Middle frontal gyrus (tissue), 1 donor: ENCODE data around the gene CTNND1.

Experiments
- DNase-seq: peaks from one replicate; pipeline ENCODE4 v3.0.0-alpha.2; 2015; ENCODE audit warnings: low spot score; ENCODE audit errors: extremely low spot score

Gene CTNND1

DNA sequence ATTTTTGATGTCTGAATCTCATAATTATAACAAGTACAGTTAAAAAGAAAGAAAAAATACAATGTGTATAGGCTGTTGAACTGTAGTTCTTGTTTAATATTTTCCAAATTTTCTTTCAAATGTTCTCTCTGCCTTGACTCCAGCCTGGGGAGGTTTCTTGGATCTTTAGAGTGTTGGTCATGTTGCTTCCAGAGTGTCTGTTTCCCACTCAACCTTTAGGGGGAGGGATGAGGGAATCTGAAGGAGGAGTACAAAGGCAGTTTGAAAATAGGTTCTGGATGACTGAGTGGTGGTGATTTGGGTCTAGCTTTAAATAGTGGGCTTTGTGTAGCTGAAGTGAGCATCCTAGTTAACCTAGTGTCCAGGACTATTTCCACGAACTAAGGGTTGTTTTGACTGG lies 2.0 kb downstream of the CTNND1 start:
- DNase-seq = no peak

DNA sequence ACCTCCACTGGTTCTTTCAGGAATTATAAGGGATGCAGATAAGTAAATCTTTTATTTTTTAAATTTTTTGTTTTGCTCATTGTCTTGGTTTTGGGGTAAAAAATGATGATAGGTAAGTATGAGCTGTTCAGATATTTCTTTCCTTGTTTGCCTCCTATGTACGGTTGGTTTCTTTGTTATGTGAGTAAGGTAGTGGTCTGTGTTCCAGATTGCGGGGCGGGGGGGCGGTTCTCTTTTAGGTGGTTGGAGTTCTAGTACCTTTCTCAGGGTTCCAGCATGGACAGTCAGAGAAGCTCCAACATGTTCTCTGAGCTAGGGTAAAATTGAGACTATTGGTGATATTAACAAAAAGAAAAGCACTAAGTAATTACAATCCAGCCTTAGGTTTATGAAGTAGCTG lies 2.4 kb downstream of the CTNND1 start:
- DNase-seq = no peak

DNA sequence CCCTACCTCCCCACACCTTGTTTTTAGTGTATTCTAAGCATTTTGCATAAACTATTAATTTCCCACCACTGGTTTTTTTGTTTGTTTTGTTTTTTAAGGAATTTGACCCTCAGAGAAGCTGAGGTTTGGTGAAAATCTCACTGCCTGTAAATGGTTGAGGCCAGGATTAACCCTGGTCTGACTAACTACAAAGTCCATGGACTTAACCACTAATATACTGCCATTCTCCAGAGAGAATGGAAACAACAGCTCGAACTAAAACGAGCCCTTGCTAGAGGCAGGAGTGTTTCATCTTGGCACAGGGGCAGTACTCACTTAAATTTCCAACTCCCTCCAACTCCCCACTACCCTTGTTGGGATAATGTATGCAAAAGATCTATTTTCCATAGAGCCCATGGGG lies 3.0 kb downstream of the CTNND1 start:
- DNase-seq = no peak

DNA sequence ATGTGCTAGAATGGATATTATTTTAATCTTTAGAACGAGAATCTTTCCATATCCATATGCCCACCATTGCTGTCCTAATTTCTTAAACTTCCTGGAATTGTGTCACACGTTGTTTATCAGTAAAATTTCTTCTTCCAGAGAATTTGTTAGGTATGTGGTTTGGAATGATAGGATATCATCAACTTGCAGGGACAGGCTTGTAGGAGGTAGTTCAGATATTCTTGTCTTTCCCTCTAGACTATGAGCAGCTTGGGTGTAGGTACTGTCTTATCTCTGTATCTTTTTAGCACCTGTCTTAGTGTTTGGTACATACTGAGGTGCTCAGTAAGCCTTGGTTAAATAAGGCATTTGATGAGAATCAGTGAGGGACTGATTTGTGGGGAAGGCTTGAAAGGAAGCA lies 3.4 kb downstream of the CTNND1 start:
- DNase-seq = no peak

DNA sequence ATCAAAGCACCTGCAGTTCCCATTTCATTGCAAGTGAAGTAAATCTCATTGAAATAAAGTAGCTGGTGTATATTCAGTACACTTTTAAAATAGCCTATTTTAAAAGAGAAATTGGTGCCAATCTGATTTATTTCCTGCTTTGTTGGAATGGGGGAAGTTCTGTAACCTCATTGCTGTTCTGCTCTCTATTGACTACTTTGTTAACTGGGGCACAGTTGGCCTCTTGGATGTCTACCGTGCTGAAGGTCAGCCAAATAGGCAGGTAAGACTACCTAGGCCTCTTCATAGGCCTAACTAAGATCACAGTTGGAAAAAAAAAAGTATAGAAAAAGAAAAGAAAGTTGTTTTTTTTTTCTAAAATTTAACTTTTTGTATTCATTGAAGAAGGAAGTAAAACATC lies 9.2 kb downstream of the CTNND1 start:
- no peak for DNase-seq

DNA sequence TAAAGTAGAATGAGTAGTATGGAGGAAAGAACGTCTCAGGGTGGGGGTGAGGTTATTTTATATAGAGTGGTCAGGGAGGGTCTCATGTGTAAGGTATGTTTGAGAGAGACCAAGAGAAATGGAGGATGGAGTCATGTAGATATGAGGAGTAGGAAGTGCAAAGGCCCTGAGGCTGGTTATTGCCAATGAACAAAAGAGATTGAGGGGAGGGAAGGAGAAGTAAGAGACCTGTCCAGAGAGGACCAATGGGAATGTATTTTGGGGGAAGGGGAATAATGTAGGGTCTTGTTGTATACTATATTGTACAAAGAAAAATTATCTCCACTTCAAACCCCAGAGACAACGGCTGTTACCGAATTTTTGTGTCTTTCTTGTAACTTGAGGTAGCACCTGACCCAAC lies 9.8 kb downstream of the CTNND1 start:
- DNase-seq = no peak

DNA sequence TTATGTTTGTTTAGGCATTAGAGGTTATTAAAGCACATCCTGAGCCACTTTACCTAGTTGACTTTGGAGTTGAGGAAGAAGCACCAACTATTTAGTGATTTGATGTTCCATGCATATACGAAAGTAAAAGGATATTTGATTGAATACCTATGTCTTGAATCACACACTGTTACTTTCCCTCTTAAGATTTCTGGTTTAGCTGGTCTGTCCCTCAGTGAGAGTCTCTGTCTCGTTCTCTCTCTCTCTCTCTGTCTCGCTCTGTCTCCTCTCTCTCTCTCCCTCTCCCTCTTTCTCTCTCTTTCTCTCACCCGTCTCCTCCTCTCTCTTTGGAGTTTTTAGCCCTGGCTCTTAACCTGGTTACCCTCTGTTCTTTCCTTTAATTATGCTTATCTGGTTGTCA lies 11.0 kb downstream of the CTNND1 start:
- DNase-seq = no peak

DNA sequence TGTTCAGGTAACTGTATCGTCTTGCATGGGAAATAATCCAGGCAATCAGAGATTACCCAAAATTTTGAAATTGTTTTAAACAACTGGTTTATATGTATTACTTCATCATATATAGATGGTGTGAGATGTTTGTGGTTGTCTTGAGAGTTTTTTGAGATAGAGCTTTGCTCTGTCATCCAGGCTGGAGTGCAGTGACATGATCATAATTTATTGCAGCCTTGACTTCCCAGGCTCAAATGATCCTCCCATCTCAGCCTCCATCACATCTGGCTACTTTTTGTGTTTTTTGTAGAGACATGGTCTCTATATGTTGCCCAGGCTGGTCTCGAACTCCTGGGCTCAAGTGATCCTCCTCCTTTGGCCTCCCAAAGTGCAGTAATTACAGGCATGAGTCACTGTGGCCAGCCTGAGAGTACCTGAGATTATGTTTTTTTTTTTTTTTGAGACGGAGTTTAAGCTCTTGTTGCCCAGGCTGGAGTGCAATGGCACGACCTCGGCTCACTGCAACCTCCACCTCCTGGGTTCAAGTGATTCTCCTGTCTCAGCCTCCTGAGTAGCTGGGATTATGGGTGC lies 11.5 kb downstream of the CTNND1 start:
- DNase-seq = no peak

DNA sequence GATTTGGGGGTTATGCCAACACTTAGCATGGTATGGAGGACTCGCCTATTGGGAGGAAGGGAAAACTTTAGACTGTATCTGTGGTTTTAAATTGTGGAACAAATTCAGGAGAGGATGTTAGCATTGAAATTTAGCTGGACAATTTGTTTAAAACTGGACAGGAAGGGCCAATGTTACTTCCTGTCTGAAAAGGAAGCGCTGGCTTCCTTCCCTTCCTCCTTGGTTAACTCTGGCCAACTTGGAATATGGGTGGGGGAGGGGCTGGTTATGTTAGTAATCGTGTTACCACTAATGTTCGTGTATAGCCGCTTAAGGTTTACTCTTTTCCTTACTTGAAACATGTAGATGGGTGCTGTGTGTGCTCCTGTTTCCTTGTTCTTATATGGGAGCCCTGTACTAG lies 13.9 kb downstream of the CTNND1 start:
- DNase-seq = no peak

DNA sequence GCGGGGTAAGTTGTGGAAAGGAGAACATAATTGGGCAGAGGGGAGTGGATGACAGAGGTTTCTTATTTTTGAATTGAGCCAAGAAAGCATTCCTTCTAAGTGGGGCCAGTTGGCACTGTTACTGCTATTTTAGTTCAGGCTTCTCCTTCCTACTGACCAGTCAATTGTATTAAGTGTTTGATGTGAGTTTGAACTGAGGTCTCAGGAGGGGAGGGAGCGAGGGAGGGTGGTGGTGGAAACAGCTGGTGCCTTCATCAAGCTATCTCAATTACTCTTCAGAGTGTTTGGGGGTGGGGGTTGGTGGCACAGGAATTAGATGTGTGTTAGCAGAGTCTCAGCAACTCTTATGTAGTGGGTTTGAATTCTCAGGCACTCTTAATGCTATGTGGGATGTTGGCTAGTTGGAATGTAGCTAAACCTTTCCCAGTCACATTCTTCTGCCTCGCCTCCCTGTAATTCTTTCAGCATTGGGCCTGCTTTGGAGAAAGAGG lies 14.5 kb downstream of the CTNND1 start:
- DNase-seq = no peak

DNA sequence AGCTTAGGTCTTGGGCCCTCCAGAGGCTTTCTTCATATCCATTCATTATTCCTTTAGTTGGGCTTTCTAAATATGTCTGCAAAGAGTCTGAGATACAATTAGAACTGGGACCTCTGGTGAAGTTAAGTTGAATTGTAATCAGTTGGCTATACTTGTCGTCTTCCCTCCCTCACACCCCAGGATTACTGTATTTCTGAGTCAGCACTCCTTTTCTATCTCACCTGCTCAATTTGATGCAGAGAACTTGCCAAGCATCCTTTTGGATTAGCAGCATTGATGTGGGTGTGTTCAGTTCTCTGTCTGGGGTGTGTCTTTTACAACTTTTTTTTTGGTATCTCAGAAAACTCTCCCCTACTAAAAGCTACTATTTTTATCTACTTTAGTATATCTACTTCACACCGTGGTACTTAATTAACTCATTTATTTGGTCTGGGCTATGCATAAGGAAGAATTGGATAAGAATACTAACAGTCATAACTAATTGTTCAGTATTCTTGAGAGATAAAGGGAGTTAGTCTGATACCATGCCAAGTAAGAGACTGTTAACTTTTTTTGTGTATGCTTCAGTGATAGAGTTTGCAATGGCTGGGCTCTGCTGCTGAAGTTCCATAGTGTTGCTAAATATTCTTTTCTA lies 15.1 kb downstream of the CTNND1 start:
- DNase-seq = no peak

DNA sequence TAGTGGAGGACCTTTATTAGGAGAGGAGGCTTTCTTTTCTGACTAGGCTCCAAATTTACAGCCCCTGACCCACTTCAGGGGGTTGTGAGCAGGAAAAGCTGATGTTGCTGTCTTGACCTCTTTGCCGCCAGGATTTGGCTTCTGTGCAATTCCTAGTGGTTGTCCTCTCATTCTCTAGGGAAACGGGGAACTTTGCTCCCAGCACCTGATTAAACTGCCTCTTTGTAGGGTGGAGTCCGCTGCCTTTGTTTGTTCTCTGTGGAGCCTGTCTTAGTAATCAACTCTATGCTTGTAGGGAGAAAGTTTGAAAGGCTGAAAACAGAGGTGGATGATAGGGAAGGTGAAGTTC lies 16.3 kb downstream of the CTNND1 start:
- no peak for DNase-seq

DNA sequence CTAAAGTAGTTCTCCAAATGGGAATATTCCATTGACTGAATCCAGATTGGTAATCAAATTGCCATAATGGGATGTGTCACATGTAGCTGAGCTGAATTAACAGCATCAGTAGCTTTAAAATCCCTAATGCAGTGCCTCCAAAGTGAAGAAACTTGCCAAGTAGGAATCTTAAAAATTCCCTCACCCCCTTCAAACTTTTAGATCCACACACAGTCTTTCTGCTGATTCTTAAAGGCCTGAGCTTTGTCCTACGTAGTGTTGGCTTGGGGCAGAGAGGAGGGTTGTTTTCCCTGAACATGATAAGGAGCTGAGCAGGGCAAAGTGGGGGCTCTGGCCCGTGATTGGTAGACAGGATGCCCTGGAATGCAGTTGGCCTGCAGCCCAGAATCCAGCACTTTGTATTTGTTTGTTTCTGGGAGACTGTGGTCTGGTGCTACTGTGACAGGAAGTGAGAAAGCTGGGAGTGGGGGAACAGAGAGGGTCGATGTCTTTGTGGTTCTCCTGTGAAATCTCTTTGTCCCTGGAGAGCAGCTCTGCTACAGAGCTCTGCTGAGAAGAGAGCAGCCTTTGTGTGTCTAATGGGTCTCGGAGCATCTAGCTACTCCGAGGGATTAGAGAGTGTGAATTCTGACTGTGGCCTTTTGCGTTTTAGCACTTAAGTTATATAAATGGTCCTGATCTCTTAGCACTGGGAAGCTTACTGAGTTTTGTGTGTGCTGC lies 16.9 kb downstream of the CTNND1 start:
- no peak for DNase-seq

DNA sequence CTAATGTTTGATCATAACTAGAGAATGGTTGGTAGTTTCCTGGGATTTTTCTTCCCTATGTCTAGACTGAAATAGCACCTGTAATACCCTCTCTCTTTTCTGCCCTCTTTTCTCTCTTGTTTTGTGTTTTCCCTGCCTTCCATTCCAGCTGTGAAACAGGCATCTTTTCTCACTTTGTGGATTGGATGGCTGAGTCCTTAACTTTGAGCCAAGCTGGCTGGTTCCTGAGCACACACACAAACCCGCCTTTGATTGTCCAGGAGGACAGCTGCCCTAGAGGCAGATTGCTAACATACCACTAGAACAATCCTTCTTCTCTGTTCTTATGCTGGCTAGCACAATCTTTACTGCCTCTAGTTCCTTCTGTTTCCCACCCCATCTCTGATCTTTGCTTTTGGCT lies 17.7 kb downstream of the CTNND1 start:
- DNase-seq = no peak

DNA sequence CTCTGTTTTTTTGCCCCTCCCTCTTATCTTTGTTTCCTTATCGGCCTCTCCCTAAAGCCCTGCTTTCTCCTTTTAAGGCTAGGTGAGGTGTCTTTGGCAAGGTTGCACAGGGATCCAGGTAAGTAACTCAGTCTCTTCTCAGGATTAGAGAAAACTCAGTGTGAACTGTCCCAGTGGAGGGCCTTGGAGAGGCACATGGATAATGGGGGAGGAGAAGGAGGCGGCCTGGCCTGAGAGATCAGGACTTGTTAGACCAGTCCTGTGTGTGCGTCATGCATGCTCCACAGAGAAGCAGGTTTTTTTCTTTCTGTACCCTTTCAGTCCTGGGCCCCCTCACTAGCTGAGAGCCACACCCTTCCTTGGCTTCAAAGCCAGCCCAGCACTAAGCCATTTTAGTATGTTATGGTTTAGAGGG lies 19.9 kb downstream of the CTNND1 start:
- no peak for DNase-seq

DNA sequence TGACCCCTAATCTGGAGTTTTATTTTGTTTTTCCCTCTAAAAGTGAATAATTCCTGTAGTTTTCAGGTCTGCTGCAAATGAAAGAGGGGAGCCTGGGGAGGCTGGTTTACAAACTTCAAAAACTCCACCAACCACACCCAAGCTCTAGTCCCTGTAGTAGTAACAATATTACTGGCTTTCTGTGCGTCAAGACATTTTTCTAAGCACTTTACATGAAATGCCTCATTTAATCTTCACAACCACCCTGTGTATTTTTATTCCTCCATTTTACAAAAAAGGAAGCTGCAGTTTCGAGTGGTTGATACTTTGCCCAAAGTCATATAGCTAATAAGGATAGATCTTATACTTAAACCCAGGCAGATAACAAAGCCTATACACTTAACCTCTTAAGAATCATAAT lies 23.5 kb downstream of the CTNND1 start:
- DNase-seq = no peak

DNA sequence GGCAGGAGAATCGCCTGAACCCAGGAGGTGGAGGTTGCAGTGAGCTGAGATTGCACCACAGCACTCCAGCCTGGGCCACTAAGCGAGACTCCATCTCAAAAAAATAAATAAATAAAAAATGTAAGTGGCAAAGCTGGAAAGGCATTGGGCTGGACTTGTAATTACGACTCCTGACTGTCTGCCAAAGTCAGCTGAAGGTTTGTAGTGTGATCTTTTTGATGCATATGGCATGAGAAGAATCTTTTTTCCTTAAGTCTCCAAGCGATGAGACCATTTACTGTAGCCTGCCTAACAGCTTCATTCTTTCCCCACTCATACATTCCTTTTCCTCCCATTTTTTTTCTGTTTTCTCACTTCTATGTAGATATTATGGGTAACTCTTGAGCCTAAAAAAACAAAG lies 24.8 kb downstream of the CTNND1 start:
- DNase-seq = no peak

DNA sequence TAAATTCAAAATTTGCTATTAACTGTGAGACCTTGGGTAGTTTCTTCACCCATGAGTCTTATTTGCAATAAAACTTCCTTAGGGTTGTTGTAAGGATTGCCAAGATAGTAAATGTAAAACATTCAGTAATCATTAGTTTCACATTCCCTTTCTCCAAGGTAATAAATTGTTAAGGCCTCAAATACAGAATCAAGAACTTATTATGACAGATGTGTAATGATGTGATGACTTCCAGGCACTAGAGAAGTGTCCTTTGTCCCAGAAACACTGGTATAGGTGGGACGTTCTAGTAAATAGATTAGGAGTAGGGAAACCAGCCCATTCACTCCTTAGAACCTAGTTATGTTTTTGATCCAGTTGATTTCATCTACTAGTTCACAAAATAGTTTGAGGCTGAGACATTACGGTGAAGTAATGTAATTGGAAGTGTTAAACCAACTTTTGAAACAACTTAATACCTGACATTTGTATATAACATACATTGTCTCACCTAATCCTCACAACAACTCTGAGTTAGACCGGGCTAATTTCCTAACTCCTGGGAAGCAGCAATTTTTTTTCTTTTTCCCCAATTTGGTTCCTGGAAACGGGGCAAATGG lies 25.5 kb downstream of the CTNND1 start:
- DNase-seq = no peak

DNA sequence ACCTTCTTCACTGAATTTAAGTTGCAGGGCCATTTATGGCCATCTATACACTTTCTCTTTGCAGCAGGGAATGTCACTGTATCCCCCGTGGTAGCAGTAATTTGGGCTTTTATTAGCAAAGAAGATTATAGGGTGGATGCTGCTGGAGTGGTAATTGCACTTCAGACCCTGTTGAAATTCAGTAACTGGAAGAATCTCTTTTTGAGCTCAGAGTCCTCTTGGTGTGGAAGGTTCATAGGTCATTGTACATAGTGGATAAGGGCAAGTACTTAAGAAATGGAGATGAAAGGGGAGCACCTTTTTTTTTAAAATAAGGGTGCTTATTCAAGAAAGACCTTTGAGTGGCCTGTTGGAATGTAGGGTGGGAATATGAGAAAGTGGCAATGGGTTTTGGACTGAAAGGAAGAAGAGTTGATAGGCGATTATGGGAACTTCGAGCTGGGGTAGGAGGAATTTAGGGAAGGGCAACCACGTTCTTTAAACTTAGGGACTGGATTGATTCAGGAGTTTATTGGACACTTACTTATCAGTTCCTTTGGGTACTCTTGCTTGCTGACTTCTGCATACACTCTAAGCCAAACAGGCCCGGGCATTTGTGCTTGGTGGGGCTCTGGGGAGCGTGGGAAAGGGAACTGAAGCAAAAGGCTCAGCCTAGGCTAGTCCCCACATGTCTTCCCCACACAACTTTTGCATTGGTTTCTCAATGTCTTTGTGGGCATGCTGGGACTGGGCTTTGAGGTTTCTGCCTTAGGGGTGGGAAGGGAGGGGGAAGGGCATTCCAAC lies 26.5 kb downstream of the CTNND1 start:
- DNase-seq = no peak

DNA sequence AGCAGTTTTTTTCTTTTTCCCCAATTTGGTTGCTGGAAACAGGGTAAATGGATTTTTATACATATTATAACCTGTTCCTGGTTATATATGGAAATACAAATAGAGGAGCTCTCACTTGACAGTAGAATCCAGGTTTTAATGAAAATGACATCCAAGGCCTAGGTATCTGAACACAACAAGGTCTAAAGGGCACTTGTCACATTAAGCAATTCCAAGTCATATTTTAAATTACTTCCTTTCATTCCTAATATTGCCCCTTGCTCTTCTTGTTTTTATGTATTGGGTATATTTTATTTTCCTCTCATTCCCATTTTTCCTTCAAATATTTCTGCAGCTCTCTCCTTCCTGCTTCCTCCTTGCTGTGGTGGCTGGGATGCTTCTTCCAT lies 27.1 kb downstream of the CTNND1 start:
- no peak for DNase-seq

DNA sequence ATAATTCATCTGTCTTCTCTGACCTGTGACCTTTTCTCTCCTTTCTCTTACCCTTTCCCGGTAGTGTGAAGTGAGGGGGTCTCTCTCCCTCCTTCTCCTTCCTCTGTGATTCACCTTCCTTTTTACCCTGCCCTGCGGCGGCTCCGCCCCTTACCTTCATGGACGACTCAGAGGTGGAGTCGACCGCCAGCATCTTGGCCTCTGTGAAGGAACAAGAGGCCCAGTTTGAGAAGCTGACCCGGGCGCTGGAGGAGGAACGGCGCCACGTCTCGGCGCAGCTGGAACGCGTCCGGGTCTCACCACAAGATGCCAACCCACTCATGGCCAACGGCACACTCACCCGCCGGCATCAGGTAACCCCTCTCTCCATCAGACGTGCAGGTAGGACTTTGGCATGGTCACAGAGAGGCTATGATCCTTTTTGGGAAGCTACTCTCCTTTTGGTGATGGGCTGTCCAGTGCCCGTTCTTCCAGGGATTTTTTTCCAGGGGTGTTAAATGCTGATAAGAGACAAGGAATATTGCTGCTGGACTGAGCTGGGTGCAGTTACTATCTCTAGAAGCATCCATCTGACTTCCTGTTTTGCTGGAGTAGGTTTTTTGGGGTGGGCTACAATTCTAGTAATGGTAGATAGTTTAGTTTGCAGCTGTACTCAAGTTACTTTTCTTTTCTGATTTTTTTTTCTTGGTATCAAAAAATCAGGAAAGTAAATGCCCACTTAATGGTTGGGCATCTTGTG lies 29.9 kb downstream of the CTNND1 start:
- DNase-seq = no peak
